SU-DHL-6 (cell line): Measurements from ENCODE around the gene HYOU1.

ENCODE experiments used
- EZH2phosphoT487 ChIP-seq: fragments of 200-600 bp; sonication (generic), shearing (Covaris generic); conservative IDR thresholded peaks from 2 replicates; pipeline ENCODE4 v1.6.1; 2018; ENCODE audit warnings: mild to moderate bottlenecking, antibody characterized with exemption, low read length, moderate library complexity, mixed read lengths
- TF ChIP-seq, protein P1 (sequence below): fragments of 200-600 bp; sonication (generic); IDR thresholded peaks from one replicate; pipeline ENCODE4 v1.5.1; 2017; ENCODE audit warnings: antibody characterized with exemption, mild to moderate bottlenecking, low read length, moderate library complexity; ENCODE audit not compliant: insufficient read depth, poor library complexity, severe bottlenecking

DNA sequence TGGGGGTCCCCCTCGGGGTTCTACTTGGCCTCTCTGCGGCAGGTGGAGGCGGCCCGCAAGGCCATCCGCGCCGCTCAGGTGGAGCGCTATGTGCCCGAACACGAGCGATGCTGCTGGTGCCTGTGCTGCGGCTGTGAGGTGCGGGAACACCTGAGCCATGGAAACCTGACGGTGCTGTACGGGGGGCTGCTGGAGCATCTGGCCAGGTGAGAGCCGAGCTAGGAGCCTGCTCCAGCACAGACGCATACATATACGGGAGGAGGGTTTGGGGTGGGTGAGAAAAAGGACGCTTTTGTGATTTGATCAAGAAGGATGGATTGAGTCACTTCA lies 58.7 kb downstream of the HYOU1 start:
- TF ChIP-seq, protein P1, sequence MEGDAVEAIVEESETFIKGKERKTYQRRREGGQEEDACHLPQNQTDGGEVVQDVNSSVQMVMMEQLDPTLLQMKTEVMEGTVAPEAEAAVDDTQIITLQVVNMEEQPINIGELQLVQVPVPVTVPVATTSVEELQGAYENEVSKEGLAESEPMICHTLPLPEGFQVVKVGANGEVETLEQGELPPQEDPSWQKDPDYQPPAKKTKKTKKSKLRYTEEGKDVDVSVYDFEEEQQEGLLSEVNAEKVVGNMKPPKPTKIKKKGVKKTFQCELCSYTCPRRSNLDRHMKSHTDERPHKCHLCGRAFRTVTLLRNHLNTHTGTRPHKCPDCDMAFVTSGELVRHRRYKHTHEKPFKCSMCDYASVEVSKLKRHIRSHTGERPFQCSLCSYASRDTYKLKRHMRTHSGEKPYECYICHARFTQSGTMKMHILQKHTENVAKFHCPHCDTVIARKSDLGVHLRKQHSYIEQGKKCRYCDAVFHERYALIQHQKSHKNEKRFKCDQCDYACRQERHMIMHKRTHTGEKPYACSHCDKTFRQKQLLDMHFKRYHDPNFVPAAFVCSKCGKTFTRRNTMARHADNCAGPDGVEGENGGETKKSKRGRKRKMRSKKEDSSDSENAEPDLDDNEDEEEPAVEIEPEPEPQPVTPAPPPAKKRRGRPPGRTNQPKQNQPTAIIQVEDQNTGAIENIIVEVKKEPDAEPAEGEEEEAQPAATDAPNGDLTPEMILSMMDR = no peak
- TF ChIP-seq EZH2phosphoT487 = no peak
